ENCODE results near the gene IRAK3. TPM values are rescaled to one million over a fixed set of nuclear protein-coding genes. Genes with fewer than 3 reads are reported as not detected.
A peak's percentile ranks its signal among the peaks of the same experiment; 100 is the strongest.

The IRAK3 gene
- total RNA-seq, 2 donors from 2014 or later = 3.3 to 3.6 TPM

GRCh38 chr12:66255737-66256136 lies 66.7 kb downstream of the IRAK3 start:
- no peaks in the 10 kb centered on the region for H3K4me1 ChIP-seq
- no peaks in the 10 kb centered on the region for H3K36me3 ChIP-seq
- no peak overlapping the region for H3K27ac ChIP-seq
- H3K4me3 ChIP-seq = no peak overlapping the region
- DNase-seq = no peak
- H3K9me3 ChIP-seq = no peaks in the 10 kb centered on the region
- TF ChIP-seq CTCF (IDR thresholded peaks at IDR 0.05) = no peak
- H3K9ac ChIP-seq (ENCODE audit: low read depth in 2 of 2, low read length in 2 of 2) = no peak overlapping the region
- intact Hi-C loops (cut with DNase I) = no loop called here
- no peaks in the 10 kb centered on the region for H3K27me3 ChIP-seq

- no peaks in the 10 kb centered on the region for H3K4me1 ChIP-seq
- no peak for DNase-seq
- H3K4me3 ChIP-seq = no peak overlapping the region
- no peak overlapping the region for H3K27ac ChIP-seq
- no peak for TF ChIP-seq CTCF (IDR thresholded peaks at IDR 0.05)
- intact Hi-C loops (cut with DNase I) = no loop called here
- H3K9me3 ChIP-seq = no peaks in the 10 kb centered on the region
- no peaks in the 10 kb centered on the region for H3K36me3 ChIP-seq
- no peaks in the 10 kb centered on the region for H3K27me3 ChIP-seq
- no peak overlapping the region for H3K9ac ChIP-seq (ENCODE audit: low read depth in 2 of 2, low read length in 2 of 2)
Measured at GRCh38 chr12:66258011-66258410, 69.0 kb downstream of the IRAK3 start.

- TF ChIP-seq CTCF (IDR thresholded peaks at IDR 0.05) = no peak
- H3K4me3 ChIP-seq = no peak overlapping the region
- H3K27me3 ChIP-seq = no peaks in the 10 kb centered on the region
- H3K9ac ChIP-seq (ENCODE audit: low read depth in 2 of 2, low read length in 2 of 2) = no peak overlapping the region
- no peaks in the 10 kb centered on the region for H3K4me1 ChIP-seq
- no peak for DNase-seq
- no peaks in the 10 kb centered on the region for H3K9me3 ChIP-seq
- intact Hi-C loops (cut with DNase I) = no loop called here
- no peak overlapping the region for H3K27ac ChIP-seq
- no peaks in the 10 kb centered on the region for H3K36me3 ChIP-seq
Measured at GRCh38 chr12:66262737-66263136, 73.7 kb downstream of the IRAK3 start.

- TF ChIP-seq CTCF (IDR thresholded peaks at IDR 0.05) = no peak
- Histone ChIP-seq H3K36me3 (no peaks in the 10 kb centered on the region), H3K4me1 (no peaks in the 10 kb centered on the region), H3K4me3 (no peak overlapping the region), H3K9ac (ENCODE audit: low read depth in 2 of 2, low read length in 2 of 2) (no peak overlapping the region), H3K27me3 (no peaks in the 10 kb centered on the region), H3K9me3 (no peaks in the 10 kb centered on the region), H3K27ac (peak overlapping the region; percentile 32)
- intact Hi-C loops (cut with DNase I) = no loop called here
- no peak for DNase-seq
Measured at GRCh38 chr12:66268562-66268961, 79.5 kb downstream of the IRAK3 start.

GRCh38 chr12:66269142-66269541 lies 80.1 kb downstream of the IRAK3 start:
- Histone ChIP-seq H3K4me3 (no peak overlapping the region), H3K27ac (peak overlapping the region; percentile 32), H3K36me3 (no peaks in the 10 kb centered on the region), H3K9me3 (no peaks in the 10 kb centered on the region), H3K9ac (ENCODE audit: low read depth in 2 of 2, low read length in 2 of 2) (no peak overlapping the region), H3K27me3 (no peaks in the 10 kb centered on the region), H3K4me1 (no peaks in the 10 kb centered on the region)
- TF ChIP-seq CTCF (IDR thresholded peaks at IDR 0.05) = no peak
- no peak for DNase-seq
- intact Hi-C loops (cut with DNase I) = no loop called here

All from colonic mucosa (tissue), 4 donors.